Measurements from ENCODE around the gene EVPLL. TPM values are rescaled to one million over a fixed set of nuclear protein-coding genes. Genes with fewer than 3 reads are reported as not detected.

EVPLL gene
- not detected in 2 replicates for total RNA-seq

GRCh38 chr17:18377437-18378204, at the start of gene EVPLL:
Gene EVPLL, plus strand, starts transcription at chr17:18377778. Its CDS starts 3,160 bp downstream, at chr17:18380938.

GRCh38 chr17:18363101-18364049, 14.2 kb upstream of the EVPLL start, which contains the start of gene SHMT1:
Gene SHMT1, minus strand, starts transcription at chr17:18363550. Its CDS starts 7,569 bp downstream, at chr17:18355981.

Other genes starting within 250 kb of the EVPLL start
- 68.2 and 79.8 TPM in 2 replicates for gene ALKBH5, start 193.9 kb upstream of the EVPLL start, total RNA-seq
- 61.1 and 64.2 TPM in 2 replicates for gene LLGL1, start 152.1 kb upstream of the EVPLL start, total RNA-seq
- gene FLII, start 119.0 kb upstream of the EVPLL start, total RNA-seq = 354 and 419 TPM in 2 replicates
- gene MIEF2, start 117.1 kb upstream of the EVPLL start, total RNA-seq = 42.7 and 46.4 TPM in 2 replicates
- 21.4 and 26.6 TPM in 2 replicates for gene TOP3A, start 62.8 kb upstream of the EVPLL start, total RNA-seq
- gene SMCR8, start 62.5 kb upstream of the EVPLL start, total RNA-seq = 9.9 and 15.8 TPM in 2 replicates
- 35.2 and 41.1 TPM in 2 replicates for gene SHMT1, start 14.2 kb upstream of the EVPLL start, total RNA-seq
- not detected in 2 replicates for gene LGALS9C, start 99.0 kb downstream of the EVPLL start, total RNA-seq

Measured in mesangial cell (primary cell).